Hepatocyte (in vitro differentiated cells): ENCODE results near the gene TRIM44. TPM values are rescaled to one million over a fixed set of nuclear protein-coding genes. Genes with fewer than 3 reads are reported as not detected.

Experiments used
- DNase-seq: peaks from one replicate; pipeline ENCODE4 v3.0.0-alpha.2; 2016; ENCODE audit warnings: low spot score
- H2AFZ ChIP-seq: fragments of 200-600 bp; sonication (generic); 2 replicates; pipeline ENCODE4 v1.6.0; 2016; ENCODE audit warnings: antibody characterized with exemption, mild to moderate bottlenecking
- H3K27ac ChIP-seq: fragments of 200-600 bp; sonication (generic); 2 replicates; pipeline ENCODE4 v1.5.1; 2016; ENCODE audit warnings: mild to moderate bottlenecking
- H3K27me3 ChIP-seq: fragments of 200-600 bp; sonication (generic); 2 replicates; pipeline ENCODE4 v1.6.1; 2016
- H3K36me3 ChIP-seq: fragments of 200-600 bp; sonication (generic); replicated peaks from 2 replicates; pipeline ENCODE4 v1.5.1; 2016; ENCODE audit warnings: low read depth; ENCODE audit not compliant: insufficient read depth
- H3K4me1 ChIP-seq: fragments of 200-600 bp; sonication (generic); 2 replicates; pipeline ENCODE4 v1.5.1; 2016; ENCODE audit warnings: mild to moderate bottlenecking, moderate library complexity; ENCODE audit not compliant: insufficient read depth
- H3K4me2 ChIP-seq: fragments of 200-600 bp; sonication (generic); 2 replicates; pipeline ENCODE4 v1.6.0; 2016
- H3K4me3 ChIP-seq: fragments of 200-600 bp; sonication (generic); 2 replicates; pipeline ENCODE4 v1.5.1; 2016; ENCODE audit warnings: mild to moderate bottlenecking
- H3K79me2 ChIP-seq: fragments of 200-600 bp; sonication (generic); 2 replicates; pipeline ENCODE4 v1.6.0; 2017; ENCODE audit warnings: mild to moderate bottlenecking
- H3K9me2 ChIP-seq: fragments of 200-600 bp; sonication (generic); replicated peaks from 2 replicates; pipeline ENCODE4 v1.6.0; 2017; ENCODE audit warnings: mild to moderate bottlenecking; ENCODE audit not compliant: insufficient read depth
- H3K9me3 ChIP-seq: fragments of 200-600 bp; sonication (generic); 2 replicates; pipeline ENCODE4 v1.5.1; 2016; ENCODE audit warnings: low read depth, mild to moderate bottlenecking
- H4K20me1 ChIP-seq: fragments of 200-600 bp; sonication (generic); 2 replicates; pipeline ENCODE4 v1.6.0; 2016; ENCODE audit warnings: mild to moderate bottlenecking; ENCODE audit not compliant: insufficient read depth, poor library complexity, severe bottlenecking
- CTCF ChIP-seq: fragments of 200-600 bp; sonication (generic); IDR thresholded peaks from 2 replicates; pipeline ENCODE4 v1.5.1; 2016; ENCODE audit warnings: antibody characterized with exemption, mild to moderate bottlenecking; ENCODE audit not compliant: poor library complexity
- EZH2 ChIP-seq: fragments of 200-600 bp; sonication (generic); IDR thresholded peaks from 2 replicates; pipeline ENCODE4 v1.6.1; 2016; ENCODE audit warnings: antibody characterized with exemption, mild to moderate bottlenecking, borderline replicate concordance
- EZH2phosphoT487 ChIP-seq: fragments of 200-600 bp; sonication (generic); IDR thresholded peaks from one replicate; pipeline ENCODE4 v1.6.1; 2018; ENCODE audit warnings: antibody characterized with exemption, mild to moderate bottlenecking, low read depth, moderate library complexity; ENCODE audit not compliant: unreplicated experiment, severe bottlenecking
- WGBS: methylation state at CpG from one replicate; pipeline ENCODE4 v1.1.6; 2016; ENCODE audit warnings: low lambda C conversion rate; ENCODE audit errors: missing lambda C conversion rate; 5-methylcytosine and 5-hydroxymethylcytosine counted together
- polyA plus RNA-seq: library from polyadenylated mRNA; unstranded; fragments of >200 nt; fragmentation: Nextera tagmentation; extraction: Ambion mirVana; gene quantifications from 2 replicates; pipeline ENCODE4 v1.2.1, GENCODE V29; 2016
- total RNA-seq: library from RNA; depleted of rRNA; stranded (reverse); fragments of >200 nt; gene quantifications from 2 replicates; pipeline ENCODE4 v1.2.3, GENCODE V29; 2014

Gene TRIM44
- 20.4 and 20.8 TPM in 2 replicates for total RNA-seq
- polyA plus RNA-seq, result 43.2 and 44.1 TPM in 2 replicates

GRCh38 chr11:35662649-35663407, at the start of gene TRIM44:
Gene TRIM44, plus strand, starts transcription at chr11:35662775. Its CDS starts 337 bp downstream, at chr11:35663112.
- peak within 1 kb of the TSS; percentile 94 for H2AFZ ChIP-seq
- peak within 1 kb of the TSS; percentile 89 for H3K4me2 ChIP-seq
- TF ChIP-seq CTCF (no peak), EZH2 (no peak), EZH2phosphoT487 (no peak)
- no peaks in the 10 kb centered on the region for H3K9me2 ChIP-seq
- H4K20me1 ChIP-seq, result no peaks in the 10 kb centered on the region
- peak within 1 kb of the TSS; percentile 100 for H3K27ac ChIP-seq
- peaks cover 48% of the 10 kb centered on the region for H3K79me2 ChIP-seq
- no peaks in the 10 kb centered on the region for H3K9me3 ChIP-seq
- peak within 1 kb of the TSS; percentile 62 for H3K4me3 ChIP-seq
- peak; percentile 90 for DNase-seq
- H3K27me3 ChIP-seq, result no peaks in the 10 kb centered on the region
- H3K36me3 ChIP-seq, result no peaks in the 10 kb centered on the region
- peaks cover 13% of the 10 kb centered on the region for H3K4me1 ChIP-seq
- WGBS, result 7% methylated on average over 67 of the region's 82 CpGs

- no peak for TF ChIP-seq EZH2phosphoT487
- H3K9me2 ChIP-seq, result no peaks in the 10 kb centered on the region
- H3K36me3 ChIP-seq, result no peaks in the 10 kb centered on the region
- no peaks in the 10 kb centered on the region for H4K20me1 ChIP-seq
- WGBS, result 76% methylated on average over 1 of the region's 1 CpG
- H3K27me3 ChIP-seq, result peaks cover 7% of the 10 kb centered on the region
- H3K79me2 ChIP-seq, result no peaks in the 10 kb centered on the region
- H3K9me3 ChIP-seq, result no peaks in the 10 kb centered on the region
- no peak overlapping the region for H3K4me3 ChIP-seq
- no peak overlapping the region for H3K27ac ChIP-seq
- no peak overlapping the region for H3K4me2 ChIP-seq
- peaks cover 5% of the 10 kb centered on the region for H3K4me1 ChIP-seq
- no peak overlapping the region for H2AFZ ChIP-seq
- DNase-seq, result no peak
Observed at GRCh38 chr11:35614939-35615569, 47.5 kb upstream of the TRIM44 start.

- H3K27ac ChIP-seq, result no peak overlapping the region
- no peaks in the 10 kb centered on the region for H3K36me3 ChIP-seq
- peak; percentile 81 for DNase-seq
- no peaks in the 10 kb centered on the region for H3K9me3 ChIP-seq
- no peak overlapping the region for H3K4me3 ChIP-seq
- H3K9me2 ChIP-seq, result no peaks in the 10 kb centered on the region
- H4K20me1 ChIP-seq, result no peaks in the 10 kb centered on the region
- H3K4me1 ChIP-seq, result peaks cover 5% of the 10 kb centered on the region
- H2AFZ ChIP-seq, result no peak overlapping the region
- WGBS, result 33% methylated on average over 8 of the region's 8 CpGs
- H3K79me2 ChIP-seq, result no peaks in the 10 kb centered on the region
- TF ChIP-seq EZH2phosphoT487, result no peak
- peak; percentile 86 for TF ChIP-seq CTCF
- peaks cover 3% of the 10 kb centered on the region for H3K27me3 ChIP-seq
- no peak overlapping the region for H3K4me2 ChIP-seq
Observed at GRCh38 chr11:35615921-35616900, 46.4 kb upstream of the TRIM44 start.
